M059J (cell line): ENCODE results near the gene AHNAK2. TPM values are rescaled to one million over a fixed set of nuclear protein-coding genes. Genes with fewer than 3 reads are reported as not detected.

Experiments used
- DNase-seq: peaks from one replicate; pipeline ENCODE4 v3.0.0-alpha.2; 2012; ENCODE audit warnings: low read depth
- total RNA-seq: library from RNA; depleted of rRNA; stranded (reverse); fragments of >200 nt; shearing (Covaris generic); gene quantifications from 2 replicates; pipeline ENCODE4 v1.2.3, GENCODE V29; 2014

AHNAK2 gene
- total RNA-seq, 1 experiment from 2014 or later: 4.7 TPM

DNA sequence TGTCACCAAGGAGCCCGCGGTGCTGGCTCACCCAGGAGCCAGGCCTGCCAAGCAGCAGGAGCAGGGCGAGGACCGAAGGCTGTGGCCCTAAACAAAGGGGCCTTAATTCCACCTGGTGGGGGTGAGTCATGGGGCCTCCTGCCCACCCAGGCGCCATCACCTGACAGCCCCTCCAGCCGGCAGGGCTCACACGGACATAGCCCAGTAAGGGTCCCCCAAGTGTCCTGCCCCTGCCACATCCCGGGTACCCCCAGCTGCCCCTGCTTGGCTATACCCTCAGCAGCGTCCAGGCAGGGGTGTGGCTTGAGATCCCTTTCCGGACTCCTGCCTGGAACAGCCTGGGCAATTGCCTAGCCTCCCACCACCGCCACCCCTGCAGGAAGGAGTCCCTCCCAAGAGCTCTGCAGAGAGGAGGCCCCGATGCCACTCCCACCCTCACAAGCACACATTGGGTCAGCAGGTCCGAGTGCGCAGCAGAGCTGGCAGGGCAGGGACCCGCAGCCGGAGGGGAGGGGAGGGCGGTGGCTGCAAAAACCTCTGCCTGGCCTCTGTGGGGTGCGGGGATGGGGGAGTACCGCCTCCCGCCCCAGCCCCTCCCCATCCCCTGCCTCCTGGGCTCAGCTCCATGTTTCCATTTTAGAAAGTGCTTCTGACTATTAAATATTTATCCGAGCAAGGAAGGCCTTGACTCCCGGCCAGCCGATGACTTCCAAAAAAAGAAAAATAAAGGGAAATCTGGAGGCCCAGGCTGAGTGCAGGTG lies 4.6 kb downstream of the AHNAK2 start:
- DNase-seq: peak; percentile 82

DNA sequence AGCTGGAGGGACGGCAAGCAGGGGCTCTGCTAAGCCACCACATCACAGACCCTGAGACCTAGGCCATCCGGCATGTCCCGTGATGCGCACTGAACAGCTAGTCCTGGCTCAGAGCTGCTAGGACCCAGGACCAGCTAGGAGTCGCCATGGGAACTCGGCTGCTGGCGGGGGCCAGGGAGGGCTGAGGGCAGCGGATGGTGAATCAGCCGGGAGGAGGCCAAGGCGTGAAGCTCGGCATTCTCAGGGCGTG lies 5.1 kb downstream of the AHNAK2 start:
- DNase-seq: peak; percentile 95

DNA sequence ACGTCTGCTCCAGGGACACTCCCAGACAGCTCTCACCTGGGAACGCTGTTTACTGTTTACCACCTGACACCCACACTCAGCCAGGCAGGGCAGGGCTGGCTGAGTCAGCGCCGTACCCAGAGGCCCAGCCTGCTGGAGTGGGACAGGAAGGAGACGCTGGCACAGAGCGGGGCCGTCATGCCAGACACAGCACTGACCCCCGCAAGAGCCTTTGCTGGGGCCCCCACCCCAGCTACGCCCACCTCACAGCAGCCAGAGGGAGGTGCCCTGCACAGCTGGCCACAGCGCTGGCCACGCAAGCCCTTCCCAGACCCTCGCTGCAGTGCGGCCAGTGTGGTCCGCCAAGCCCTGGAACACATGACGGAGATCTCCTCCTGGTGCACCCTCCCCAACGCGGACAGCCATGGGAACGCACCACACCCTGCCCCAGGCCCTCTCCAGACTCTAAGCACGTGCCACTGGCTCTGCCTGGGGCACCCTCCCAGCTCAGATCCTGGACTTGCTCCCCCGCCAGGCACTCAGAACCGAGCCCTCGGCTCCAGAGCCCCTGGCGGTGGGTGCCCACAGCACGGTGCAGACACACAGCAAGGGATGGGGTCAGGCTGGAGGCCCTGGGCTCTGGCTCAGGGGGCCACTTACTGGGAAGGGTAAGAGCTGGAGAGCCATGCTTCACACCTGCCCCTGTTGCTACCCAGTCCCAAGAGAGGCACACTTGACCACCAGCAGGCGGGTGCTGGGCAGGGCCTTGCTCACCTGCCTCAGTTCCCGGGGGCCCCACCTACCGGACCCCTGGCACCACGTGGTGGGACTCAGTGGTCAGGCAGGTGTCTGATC lies 5.7 kb downstream of the AHNAK2 start:
- DNase-seq: peak; percentile 79

DNA sequence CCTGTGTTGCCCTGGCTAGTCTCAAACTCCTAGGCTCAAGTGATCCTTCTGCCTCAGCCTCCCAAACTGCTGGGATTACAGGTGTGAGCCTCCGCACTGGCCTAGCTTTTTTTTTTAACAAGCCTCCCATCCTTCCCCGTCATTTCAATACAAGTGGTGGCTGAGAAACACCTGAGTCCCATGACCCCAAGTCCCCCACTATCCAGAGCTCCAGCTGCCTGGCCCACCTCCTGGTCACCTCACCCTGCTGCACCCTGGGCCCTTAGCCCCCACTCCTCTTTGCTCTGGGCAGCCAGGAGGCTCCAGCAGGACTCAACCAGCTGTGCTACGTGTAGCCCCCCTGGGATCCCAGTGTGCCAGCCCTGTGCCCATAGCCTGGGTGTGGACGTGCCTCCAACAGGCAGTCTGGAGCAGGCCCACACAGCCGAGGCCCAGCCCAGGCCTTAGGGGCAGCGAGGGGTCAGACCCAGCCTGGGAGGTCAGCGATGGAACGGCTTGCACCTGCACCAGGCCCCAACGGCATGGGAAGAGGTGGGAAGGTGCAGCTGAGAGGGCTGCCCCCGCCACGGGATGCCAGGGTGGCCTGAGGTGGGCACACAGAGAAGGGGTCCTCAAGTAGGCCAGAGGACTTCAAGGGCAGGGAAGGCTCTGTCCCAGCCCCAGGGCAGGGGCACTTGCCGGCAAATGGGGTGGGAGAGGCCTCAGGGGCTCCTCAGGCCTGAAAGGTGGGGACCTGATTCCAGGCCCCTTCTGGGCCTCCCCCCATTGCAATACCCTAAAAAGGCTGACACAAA lies 6.5 kb downstream of the AHNAK2 start:
- no peak for DNase-seq

DNA sequence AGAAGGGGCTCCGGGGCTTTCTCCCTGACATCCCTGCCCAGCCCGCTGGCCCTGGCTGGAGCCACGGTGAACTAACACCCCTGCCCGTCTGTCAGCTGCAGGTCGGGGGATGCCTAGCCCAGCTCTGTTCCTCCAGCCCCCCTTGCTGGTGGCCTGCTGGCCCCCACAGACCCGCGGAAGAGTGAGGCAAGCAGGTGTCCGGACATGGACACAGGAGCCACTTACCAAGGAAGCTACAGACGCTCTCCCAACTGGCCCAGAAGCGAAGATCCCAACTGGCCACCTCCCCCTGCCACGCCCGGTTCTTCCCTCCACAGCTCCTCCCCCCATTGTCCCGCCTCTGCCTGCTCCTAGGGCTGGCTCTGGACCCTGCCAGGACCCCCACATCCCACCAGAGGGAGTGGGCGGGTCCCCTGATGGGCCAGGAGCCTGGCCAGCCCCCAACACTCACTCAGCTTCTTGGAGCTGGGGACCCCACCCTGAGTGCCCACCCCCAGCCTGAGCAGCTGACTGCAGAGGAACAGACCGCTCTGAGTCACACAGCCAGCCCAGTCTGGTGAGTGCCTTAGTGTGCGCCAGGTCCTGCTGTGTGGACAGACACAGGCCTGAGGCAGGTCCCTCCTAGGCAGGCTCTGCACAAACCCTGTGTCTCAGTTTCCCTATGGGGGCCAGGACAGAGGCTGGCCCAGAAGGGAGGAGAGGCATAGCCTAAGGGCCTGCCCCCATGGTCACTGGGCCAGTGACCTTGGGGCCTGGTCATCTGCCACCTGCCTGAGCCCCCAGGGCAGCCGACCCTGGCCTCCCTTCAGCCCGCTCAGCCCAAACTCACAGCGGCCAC lies 7.7 kb downstream of the AHNAK2 start:
- DNase-seq: peak; percentile 73

DNA sequence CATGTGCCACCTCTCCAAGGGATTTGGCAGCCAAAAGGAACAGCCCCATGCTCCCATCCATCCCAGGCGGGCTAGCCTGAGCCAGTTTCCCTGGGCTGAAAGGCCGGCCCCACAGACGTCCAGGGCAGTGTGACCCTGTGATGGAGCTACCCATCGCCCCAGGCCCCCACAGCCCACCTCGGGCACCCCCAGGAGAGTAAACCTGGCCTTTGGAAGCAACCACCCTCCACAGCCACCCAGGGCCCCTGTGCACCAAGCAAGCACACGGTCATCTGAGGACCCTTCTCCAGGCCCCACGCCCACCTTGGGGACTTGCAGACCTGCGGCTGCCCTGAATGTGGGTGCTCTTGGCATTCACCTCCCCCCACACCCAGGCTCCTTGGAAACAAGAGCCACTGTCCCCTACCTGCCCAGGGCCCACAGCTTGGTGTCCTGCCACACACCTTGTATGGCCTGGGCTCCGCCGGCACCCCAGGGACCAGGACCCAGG lies 8.4 kb downstream of the AHNAK2 start:
- no peak for DNase-seq

DNA sequence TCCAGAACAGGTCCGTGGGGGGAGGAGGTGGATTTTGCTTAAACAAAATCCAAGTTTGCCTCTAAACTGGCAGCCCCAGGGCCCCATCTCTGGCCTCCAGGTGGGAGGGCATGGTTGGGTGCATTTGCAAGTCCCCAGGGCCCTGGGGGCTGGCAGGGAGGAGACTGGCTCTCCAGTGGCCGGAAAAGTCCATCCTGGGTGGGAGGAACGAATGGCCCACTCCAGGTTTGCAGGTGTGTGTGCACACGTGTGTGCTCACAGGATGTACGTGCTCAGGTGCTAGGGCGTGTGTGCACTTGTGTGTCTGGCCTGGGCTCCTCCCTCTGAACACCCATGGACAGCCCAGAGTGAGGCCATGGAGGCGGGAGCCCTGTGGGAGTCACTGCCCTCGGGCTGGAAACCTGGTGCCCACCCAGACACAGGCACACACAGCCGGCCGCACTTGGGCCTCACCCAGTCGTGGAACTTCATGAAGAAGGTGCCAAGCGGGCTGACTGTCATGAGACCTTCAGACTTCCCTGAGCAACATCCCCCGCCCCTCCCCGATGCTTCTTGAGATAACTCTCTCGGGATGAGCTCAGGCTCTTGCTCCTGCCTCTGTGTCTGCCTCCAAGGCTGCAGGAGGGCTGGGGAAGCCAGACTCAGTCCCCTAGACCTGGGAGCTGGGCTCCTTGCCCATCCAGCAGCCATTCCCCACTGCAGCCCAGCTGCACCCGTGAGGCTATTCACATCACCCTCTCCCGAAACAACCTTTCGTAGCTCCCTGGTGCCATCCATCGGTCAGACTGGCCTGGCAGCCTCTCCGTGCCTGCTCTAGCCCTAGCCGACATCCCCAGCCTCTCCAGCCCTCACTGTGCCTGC lies 9.4 kb downstream of the AHNAK2 start:
- no peak for DNase-seq

DNA sequence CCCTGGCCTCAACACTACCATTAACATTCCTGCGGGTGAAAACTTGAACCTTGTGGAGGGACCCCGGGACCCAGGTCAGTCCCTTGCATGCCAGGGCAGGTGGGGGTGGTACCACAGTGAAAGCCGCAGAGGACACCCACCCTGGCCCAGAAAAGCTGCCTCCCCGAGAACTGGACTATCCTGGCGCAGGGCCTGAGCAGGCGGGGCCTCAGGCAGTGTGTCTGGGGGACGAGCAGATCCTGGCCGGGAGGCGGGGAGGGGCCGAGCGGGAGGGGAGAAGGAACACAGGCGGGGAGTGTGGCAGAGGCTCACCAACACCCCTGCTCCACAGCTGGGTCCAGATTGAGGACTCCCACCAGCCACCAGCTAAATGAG lies 10.0 kb downstream of the AHNAK2 start:
- no peak for DNase-seq

DNA sequence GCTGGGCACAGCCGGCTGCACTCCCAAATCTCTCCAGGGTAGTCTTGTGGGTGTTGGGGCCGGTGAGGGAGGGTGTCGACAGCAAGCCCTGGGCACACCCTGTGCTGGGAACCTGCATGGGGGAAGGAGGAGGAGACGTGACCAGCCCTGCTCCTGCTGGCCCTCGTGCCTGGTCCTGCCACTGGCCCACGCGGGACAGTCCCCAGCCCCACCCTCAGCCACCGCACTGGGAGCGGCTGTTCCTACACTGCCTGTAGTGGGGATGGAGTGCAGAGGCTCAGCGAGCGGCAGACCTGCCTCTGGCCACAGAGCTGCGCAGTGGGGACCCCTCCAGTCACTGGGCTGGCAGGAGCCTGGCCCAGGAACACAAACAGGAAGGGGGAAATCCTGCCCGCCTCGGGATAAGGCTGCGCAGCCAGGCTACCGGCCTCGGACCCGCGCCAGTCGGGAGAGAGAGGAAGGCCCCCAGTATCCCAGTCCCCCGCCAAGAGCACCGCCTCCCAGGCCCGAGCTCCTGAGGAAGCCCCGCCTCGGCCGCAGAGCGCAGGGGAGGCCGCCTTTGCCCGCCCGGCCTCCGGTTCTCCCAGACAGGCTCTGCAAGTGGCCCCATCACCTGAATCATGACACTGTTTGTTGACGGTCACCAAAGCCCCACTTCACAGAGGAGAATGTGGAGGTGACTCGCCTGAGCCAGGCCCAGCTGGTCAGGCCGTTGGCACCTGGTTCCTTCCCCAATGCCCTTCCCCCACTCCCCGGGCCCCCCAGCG lies 10.6 kb downstream of the AHNAK2 start:
- DNase-seq: no peak

DNA sequence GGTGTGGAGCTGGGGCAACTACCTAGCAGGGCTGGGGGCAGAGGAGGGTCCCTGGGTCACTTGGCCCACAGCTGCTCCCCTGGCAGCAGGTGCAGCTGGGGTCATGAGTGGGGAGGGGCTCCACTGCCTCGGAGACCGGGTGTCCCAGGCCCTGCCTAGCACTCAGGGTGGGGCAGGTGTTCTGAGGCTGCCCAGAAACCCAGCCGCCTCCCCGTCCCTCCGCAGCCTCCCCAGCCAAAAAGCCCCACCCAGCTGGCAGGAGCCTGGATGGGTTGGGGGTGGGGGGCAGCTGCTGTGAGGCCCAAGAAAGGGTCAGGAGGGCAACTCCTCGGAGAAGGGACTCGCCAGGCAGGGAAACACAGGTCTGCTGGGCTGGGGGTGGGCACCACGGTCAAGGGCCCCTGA lies 11.2 kb downstream of the AHNAK2 start:
- DNase-seq: no peak

DNA sequence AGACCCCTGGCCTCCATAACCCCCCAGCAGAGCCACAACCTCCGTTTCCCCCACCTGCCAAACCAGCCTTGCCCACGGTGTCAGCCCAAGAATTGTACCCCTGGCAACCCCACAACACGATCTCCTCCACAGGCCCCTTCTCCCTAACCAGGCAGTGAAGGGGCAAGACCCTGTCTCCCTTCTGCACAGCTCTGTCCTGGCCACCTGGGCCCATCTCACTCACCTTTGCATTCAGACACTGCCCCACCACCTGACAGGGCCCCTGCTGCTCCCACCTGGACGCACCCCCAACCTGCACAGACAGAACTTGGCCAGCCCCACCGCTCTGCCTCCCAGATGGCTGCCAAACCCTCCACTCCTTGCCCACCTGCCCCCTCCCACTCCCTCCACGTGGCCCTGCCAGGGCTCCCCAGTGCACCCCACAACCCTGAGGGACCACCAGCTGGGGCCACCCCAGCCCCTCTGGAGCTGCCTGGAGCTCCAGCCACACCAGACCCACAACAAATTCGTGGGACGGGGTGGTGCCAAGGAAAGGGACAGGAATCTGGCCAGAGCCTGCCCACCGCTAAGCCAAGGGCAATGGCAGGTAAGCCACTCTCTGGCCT lies 11.8 kb downstream of the AHNAK2 start:
- DNase-seq: no peak

DNA sequence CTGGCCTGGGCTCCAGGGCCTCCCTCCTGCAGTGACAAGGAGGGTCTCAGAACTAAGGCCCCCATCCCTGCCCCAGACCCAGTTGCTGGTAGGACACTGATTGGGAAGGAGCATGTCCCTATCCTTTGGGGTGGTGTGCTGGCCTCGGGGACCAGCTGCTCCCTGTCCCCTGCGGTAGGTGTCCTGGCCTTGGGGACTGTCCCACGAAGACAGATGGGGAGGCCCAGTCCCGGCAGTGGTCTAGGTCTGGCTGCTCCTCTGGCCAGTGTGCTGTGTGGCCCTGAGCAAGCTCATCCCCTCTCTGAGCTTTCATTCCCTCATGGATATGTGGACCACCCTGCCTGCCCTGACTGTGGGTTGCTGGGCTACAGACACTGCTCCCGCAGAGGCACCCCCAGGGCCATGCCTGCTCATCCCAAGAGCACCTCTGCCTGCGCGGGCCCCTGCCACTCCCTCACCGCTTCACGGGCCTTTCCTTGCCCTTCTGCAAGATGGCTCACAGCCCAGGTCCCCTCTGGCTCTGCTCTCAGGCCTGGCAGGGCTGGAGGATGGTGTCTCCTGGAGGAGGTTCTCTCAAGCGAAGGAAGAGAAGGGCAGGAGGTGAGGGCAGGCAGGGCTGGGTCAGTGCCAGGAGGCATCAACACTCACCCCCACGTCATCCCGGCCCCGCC lies 12.5 kb downstream of the AHNAK2 start:
- DNase-seq: no peak

DNA sequence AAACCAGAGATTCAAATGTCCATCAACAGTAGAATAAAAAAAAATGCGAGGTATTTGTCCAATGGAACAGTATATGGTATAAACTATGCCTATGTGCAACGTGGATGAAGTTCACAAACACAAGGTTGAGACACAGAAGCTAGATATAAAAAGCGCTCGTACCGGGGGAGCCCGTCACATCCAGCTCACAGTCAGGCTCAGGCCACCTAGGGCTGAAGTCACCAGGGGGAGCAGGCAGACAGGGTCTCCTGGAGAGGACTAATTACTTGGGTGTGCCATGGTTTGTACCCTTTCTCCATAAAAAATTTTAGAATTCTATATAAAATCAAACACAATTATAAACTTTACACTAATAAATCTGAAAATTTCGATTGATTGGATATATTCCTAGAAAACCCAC lies 13.6 kb downstream of the AHNAK2 start:
- DNase-seq: no peak

DNA sequence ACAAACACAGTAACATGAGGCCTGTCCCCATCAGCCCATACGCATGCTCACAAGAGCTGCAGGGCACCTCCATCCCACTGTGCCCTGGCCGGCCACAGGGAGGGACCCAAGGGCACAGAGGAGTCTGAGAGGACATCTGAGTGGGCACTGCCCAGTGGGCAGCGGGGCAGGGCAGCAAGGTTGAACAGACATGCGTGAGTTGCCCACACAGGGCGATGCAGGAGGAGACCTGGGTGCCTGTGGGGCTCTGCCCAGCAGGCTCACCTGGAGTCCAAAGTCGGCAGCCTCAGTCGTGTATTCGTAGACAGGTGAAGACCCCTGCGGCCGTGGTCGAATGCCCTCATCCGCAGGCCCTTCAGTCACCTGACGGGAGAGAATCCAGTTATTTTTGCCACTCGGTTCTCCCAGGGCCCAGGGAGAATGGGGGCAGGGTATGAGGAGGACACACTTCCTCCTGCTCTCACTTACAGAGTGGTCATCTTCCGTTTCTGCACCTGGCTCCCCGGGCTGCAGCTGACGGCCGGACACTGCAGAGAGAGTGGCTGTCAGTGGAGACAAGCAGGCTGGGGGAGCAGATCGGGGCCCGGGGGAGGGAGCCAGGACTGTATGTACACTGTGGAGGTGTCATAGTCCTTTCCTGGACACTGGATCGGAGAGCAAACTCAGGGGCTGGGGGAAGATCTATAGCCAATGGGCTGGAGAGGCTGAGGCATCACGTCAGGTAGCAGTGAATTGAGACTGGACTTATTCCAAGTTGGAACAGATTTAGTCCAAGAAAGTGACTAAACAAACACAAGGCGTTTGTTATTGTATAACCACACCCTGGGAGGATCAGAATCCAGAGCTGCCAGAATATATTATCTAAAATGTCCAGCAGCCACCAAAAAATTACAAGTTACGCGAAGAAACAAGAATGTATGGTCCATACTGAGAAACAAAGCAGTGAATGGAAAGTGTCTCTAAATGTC lies 20.7 kb downstream of the AHNAK2 start:
- DNase-seq: no peak

DNA sequence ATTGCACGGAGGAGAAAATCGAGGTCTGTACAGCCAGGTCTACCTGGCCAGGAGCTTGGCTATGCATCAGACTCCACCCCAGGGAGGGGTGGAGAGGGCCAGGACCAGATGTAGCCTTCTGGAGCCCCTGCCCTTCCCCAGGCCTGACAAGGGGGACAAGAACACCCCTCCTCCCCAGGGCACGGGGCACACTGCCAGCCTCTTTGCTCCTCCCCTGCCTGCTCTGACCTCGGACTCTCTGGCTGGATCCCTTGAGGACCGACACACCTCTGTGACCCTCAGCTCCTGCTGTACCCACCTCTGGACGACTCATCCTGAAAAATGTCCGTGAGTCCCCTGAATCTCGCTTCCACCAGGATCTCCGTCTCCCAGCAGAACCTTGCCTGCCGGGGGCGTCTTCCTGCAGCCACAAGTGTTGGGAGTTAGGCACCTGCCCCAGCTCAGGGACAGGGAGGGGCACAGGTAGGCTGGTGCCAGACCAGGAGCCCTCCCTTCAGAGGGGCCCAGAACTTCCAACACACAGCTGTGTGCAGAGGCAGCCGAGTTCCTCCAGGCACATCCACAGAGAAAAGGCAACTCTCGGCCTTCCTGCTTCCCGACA lies 21.8 kb downstream of the AHNAK2 start:
- no peak for DNase-seq

DNA sequence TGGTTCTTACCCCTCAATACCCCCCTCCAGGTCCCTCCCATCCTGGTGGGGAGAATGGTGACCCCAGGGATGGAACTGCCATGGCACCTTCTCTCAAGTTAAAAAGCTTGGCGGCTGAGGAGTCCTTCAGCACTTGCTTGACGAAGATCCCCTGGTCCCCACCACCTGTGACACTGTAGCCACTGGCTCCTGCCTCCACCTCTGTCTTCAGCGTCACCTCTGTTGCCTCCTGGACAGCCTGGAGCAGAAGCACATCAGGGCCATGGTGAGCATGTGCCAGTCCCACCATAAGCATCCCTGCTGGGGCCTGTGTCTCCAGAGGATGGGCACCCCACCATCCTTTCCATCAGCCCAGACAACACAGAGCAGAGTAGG lies 22.8 kb downstream of the AHNAK2 start:
- no peak for DNase-seq

DNA sequence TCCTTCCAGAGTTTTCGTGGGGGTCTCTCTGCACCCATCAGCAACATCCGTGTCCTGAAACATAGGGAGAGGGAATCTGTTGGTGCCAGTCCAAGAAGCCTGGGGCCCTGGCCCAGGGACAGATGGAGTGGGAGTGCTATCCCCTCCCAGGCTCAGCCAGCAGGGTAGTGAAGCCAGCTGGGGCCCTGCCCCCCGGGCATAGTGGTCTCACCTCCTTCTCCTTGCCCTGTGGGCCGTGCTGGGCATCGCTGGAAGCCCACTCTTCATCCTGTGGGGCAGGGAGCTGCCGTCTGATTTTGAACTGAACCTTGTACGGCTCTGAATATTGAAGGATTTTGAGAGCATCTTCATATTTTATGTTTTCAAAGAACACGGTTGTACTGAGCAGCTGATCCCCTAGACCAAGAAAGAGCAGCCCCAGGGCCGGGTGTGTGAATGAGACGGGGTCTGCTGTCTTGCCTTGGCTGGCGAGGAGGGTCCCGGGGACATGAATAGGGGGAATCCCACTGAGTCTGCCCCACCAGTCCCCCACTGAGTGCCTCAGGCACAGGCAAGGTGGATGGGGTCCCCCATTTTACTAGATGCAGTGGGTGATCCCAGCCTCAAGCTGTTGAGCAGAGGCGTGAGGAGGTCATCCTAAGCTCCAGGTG lies 23.3 kb downstream of the AHNAK2 start:
- no peak for DNase-seq
